Measurements from ENCODE around the gene FAAH2.

Gene FAAH2

DNA sequence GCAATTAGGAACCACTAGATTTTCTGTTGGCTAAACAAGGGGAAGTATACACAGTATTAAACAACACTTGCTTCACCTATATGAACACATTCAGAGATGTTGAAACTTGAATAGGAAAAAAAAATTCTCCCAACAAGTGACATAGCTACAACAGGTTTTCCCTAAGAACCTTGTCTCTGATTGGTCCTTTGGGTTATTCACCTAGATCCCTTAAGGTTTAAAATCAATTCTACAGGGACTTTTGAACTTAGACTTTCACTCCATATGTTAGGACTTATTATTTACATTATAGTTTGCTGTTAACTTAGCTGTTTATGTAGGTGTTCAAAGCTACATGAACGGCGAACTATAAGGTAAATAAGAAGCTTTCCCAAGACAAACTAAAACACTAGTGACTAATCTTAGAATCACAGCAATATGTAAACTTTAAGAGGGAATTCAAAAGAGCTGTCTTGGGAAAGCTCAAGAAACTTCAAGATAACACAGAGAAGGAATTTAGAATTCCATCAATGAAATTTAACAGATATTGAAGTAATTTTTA lies 233.1 kb downstream of the FAAH2 start:
- TF ChIP-seq, protein P1, sequence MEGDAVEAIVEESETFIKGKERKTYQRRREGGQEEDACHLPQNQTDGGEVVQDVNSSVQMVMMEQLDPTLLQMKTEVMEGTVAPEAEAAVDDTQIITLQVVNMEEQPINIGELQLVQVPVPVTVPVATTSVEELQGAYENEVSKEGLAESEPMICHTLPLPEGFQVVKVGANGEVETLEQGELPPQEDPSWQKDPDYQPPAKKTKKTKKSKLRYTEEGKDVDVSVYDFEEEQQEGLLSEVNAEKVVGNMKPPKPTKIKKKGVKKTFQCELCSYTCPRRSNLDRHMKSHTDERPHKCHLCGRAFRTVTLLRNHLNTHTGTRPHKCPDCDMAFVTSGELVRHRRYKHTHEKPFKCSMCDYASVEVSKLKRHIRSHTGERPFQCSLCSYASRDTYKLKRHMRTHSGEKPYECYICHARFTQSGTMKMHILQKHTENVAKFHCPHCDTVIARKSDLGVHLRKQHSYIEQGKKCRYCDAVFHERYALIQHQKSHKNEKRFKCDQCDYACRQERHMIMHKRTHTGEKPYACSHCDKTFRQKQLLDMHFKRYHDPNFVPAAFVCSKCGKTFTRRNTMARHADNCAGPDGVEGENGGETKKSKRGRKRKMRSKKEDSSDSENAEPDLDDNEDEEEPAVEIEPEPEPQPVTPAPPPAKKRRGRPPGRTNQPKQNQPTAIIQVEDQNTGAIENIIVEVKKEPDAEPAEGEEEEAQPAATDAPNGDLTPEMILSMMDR (IDR thresholded peaks at IDR 0.05; ENCODE audit: insufficient read depth, low read length) = no peak
- no peak for TF ChIP-seq POLR2AphosphoS5 (IDR thresholded peaks at IDR 0.05; ENCODE audit: low read depth)
- TF ChIP-seq, protein P2, sequence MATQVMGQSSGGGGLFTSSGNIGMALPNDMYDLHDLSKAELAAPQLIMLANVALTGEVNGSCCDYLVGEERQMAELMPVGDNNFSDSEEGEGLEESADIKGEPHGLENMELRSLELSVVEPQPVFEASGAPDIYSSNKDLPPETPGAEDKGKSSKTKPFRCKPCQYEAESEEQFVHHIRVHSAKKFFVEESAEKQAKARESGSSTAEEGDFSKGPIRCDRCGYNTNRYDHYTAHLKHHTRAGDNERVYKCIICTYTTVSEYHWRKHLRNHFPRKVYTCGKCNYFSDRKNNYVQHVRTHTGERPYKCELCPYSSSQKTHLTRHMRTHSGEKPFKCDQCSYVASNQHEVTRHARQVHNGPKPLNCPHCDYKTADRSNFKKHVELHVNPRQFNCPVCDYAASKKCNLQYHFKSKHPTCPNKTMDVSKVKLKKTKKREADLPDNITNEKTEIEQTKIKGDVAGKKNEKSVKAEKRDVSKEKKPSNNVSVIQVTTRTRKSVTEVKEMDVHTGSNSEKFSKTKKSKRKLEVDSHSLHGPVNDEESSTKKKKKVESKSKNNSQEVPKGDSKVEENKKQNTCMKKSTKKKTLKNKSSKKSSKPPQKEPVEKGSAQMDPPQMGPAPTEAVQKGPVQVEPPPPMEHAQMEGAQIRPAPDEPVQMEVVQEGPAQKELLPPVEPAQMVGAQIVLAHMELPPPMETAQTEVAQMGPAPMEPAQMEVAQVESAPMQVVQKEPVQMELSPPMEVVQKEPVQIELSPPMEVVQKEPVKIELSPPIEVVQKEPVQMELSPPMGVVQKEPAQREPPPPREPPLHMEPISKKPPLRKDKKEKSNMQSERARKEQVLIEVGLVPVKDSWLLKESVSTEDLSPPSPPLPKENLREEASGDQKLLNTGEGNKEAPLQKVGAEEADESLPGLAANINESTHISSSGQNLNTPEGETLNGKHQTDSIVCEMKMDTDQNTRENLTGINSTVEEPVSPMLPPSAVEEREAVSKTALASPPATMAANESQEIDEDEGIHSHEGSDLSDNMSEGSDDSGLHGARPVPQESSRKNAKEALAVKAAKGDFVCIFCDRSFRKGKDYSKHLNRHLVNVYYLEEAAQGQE (IDR thresholded peaks at IDR 0.05; ENCODE audit: insufficient replicate concordance, low read depth) = no peak
- no peak for TF ChIP-seq GABPA (IDR thresholded peaks at IDR 0.05; ENCODE audit: low read depth)
- no peak for TF ChIP-seq SPI1 (IDR thresholded peaks at IDR 0.05; ENCODE audit: borderline replicate concordance, low read depth)
- no peak for DNase-seq (ENCODE audit: low read depth in 1 of 2, low spot score in 1 of 2)
- H3K4me3 ChIP-seq (replicated peaks; ENCODE audit: insufficient read depth, low read length) = no peak overlapping the region

DNA sequence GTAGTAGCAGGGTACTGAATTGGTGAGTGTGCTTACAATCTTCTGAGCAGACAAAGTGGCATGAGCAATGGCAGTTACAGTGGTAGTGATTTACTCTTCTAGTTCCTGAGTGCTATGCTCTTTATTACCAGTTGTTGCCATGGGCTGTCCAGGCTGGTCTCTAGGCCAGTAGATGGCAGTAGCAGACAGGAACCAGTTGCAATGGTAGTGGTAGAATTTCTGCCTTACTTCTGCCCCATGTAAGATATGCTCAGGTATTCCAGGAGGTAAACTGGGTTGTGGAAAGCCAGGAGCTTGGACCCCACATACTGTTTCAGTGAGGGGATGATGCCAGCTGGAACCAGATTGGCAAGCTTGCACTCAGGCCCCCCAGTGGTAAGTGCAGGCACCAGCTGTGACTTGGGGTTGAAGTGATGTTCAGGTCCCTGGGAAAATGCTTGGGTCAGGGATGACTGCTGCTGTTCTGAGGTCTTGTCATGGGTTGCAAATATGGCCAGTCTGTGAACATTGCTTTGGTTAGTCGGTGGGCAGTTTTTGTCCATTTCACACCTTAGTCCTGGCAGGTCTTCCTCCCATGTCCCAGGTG lies 242.3 kb downstream of the FAAH2 start:
- DNase-seq (ENCODE audit: low read depth in 1 of 2, low spot score in 1 of 2) = peak in 1 of 2 experiments; percentile 10
- no peak for TF ChIP-seq GABPA (IDR thresholded peaks at IDR 0.05; ENCODE audit: low read depth)
- TF ChIP-seq SPI1 (IDR thresholded peaks at IDR 0.05; ENCODE audit: borderline replicate concordance, low read depth) = no peak
- TF ChIP-seq, protein P1 (IDR thresholded peaks at IDR 0.05; ENCODE audit: insufficient read depth, low read length) = no peak
- TF ChIP-seq, protein P2 (IDR thresholded peaks at IDR 0.05; ENCODE audit: insufficient replicate concordance, low read depth) = no peak

More for the DNA sequence above, 233.1 kb downstream of the FAAH2 start:
- no peak overlapping the region for H3K27ac ChIP-seq (replicated peaks)
- no peaks in the 10 kb centered on the region for H3K27me3 ChIP-seq (ENCODE audit: insufficient read depth, poor library complexity, severe bottlenecking)

More for the DNA sequence above, 242.3 kb downstream of the FAAH2 start:
- Histone ChIP-seq H3K4me3 (replicated peaks; ENCODE audit: insufficient read depth, low read length) (no peak overlapping the region), H3K27me3 (ENCODE audit: insufficient read depth, poor library complexity, severe bottlenecking) (no peaks in the 10 kb centered on the region), H3K27ac (replicated peaks) (no peak overlapping the region)
